ENCODE data around the gene ZNF423.

ZNF423 gene

GRCh38 chr16:49716339-49716934 lies 139.5 kb downstream of the ZNF423 start:
- no peak for DNase-seq

GRCh38 chr16:49713770-49714169 lies 142.1 kb downstream of the ZNF423 start:
- DNase-seq, result no peak

- no peak for DNase-seq
Measured at GRCh38 chr16:49712542-49712941, 143.4 kb downstream of the ZNF423 start.

- no peak for DNase-seq
Measured at GRCh38 chr16:49712106-49712505, 143.8 kb downstream of the ZNF423 start.

GRCh38 chr16:49709057-49709456 lies 146.9 kb downstream of the ZNF423 start:
- no peak for DNase-seq

- DNase-seq, result no peak
Measured at GRCh38 chr16:49708491-49708890, 147.4 kb downstream of the ZNF423 start.

GRCh38 chr16:49706620-49707355 lies 149.1 kb downstream of the ZNF423 start:
- no peak for DNase-seq

- no peak for DNase-seq
Measured at GRCh38 chr16:49704586-49705155, 151.2 kb downstream of the ZNF423 start.

- no peak for DNase-seq
Measured at GRCh38 chr16:49703483-49703882, 152.4 kb downstream of the ZNF423 start.

- DNase-seq, result peak; percentile 74
Measured at GRCh38 chr16:49701789-49702494, 154.0 kb downstream of the ZNF423 start.

GRCh38 chr16:49701065-49701685 lies 154.7 kb downstream of the ZNF423 start:
- peak; percentile 25 for DNase-seq

- no peak for DNase-seq
Measured at GRCh38 chr16:49700251-49701064, 155.5 kb downstream of the ZNF423 start.

- no peak for DNase-seq
Measured at GRCh38 chr16:49699841-49700175, 156.1 kb downstream of the ZNF423 start.

- peak; percentile 77 for DNase-seq
Measured at GRCh38 chr16:49698931-49699840, 156.7 kb downstream of the ZNF423 start.

- peak; percentile 49 for DNase-seq
Measured at GRCh38 chr16:49698453-49698815, 157.5 kb downstream of the ZNF423 start.

GRCh38 chr16:49697631-49698452 lies 158.1 kb downstream of the ZNF423 start:
- DNase-seq, result no peak

GRCh38 chr16:49696414-49697101 lies 159.4 kb downstream of the ZNF423 start:
- DNase-seq, result no peak

- DNase-seq, result no peak
Measured at GRCh38 chr16:49695782-49696413, 160.0 kb downstream of the ZNF423 start.

GRCh38 chr16:49693445-49693844 lies 162.5 kb downstream of the ZNF423 start:
- DNase-seq, result no peak
